ENCODE measurements around the gene CDIP1.

The CDIP1 gene

DNA sequence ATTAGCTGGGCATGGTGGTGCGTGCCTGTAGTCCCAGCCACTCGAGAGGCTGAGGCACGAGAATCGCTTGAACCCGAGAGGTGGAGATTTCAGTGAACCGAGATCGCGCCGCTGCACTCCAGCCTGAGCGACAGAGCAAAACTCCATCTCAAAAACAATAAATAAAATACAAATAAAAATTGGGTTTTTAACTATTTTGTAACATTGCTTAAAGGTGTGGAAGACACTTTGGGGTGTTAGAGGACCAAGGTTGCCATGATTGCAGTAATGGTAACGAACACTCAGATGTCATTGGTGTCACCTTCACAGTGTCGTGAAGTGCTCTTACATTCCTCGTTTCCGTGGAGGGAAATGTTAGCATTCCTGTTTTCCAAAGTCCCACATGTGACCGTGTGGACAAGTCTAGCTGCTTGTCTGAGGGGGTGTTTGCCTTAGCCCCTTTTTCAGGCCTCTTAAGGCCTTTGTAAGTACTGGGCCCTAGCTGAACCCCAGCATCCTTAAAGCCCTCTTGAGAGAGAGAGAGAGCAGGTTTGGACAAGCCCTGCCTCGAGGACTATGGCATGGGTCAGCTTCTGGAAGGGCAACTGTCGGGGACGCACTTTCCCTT lies 26.2 kb upstream of the CDIP1 start:
- in situ Hi-C loops (cut with HindIII; ENCODE audit: low sequenced_read_pairs) = no loop called here
- DNase-seq (ENCODE audit: low read depth, low spot score) = no peak
- TF ChIP-seq, protein P1, sequence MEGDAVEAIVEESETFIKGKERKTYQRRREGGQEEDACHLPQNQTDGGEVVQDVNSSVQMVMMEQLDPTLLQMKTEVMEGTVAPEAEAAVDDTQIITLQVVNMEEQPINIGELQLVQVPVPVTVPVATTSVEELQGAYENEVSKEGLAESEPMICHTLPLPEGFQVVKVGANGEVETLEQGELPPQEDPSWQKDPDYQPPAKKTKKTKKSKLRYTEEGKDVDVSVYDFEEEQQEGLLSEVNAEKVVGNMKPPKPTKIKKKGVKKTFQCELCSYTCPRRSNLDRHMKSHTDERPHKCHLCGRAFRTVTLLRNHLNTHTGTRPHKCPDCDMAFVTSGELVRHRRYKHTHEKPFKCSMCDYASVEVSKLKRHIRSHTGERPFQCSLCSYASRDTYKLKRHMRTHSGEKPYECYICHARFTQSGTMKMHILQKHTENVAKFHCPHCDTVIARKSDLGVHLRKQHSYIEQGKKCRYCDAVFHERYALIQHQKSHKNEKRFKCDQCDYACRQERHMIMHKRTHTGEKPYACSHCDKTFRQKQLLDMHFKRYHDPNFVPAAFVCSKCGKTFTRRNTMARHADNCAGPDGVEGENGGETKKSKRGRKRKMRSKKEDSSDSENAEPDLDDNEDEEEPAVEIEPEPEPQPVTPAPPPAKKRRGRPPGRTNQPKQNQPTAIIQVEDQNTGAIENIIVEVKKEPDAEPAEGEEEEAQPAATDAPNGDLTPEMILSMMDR (IDR thresholded peaks at IDR 0.05; ENCODE audit: low read depth, low read length) = no peak
- H3K4me3 ChIP-seq (ENCODE audit: low read depth, low read length) = no peak overlapping the region

DNA sequence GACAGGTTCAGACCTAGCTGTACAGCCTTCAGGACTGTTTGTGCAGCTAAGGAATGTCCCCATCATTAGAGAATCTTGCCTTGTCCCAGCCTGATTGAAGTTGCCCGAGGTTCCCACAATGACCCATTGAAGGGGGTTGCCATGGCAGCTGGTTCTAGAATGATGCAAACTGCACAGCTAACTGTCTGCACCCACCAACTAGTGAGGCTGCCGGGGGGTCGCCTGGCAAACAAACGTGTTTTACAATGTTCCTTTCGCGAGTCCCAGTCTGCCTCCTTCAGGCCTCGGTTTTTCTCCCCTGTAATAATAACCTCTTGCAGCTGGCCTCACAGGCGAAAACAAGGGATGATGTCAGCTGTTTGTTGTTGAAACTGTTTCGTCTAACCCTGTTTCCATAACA lies 23.0 kb upstream of the CDIP1 start:
- in situ Hi-C loops (cut with HindIII; ENCODE audit: low sequenced_read_pairs) = no loop called here
- TF ChIP-seq, protein P1 (IDR thresholded peaks at IDR 0.05; ENCODE audit: low read depth, low read length) = no peak
- H3K4me3 ChIP-seq (ENCODE audit: low read depth, low read length) = no peak overlapping the region
- no peak for DNase-seq (ENCODE audit: low read depth, low spot score)

DNA sequence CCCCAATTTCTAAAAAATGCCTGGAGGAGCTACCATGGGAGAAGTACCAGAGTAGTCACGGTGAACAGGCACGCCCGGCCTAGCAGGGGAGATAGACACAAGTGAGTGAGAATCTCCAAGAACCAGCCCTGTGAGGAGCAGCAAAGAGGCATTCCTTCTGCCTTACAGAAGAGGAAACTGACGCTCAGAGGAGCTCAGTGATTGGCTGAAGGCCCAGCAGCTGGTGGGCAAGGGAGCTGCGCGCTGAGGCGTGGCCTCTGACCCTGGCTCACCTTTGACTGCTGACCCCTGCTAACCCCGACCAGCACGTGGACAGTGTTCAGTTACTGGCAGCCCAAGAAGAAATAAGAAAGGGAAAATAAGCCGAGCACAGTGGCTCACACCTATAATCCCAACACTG lies 19.4 kb upstream of the CDIP1 start:
- no peak overlapping the region for H3K4me3 ChIP-seq (ENCODE audit: low read depth, low read length)
- in situ Hi-C loops (cut with HindIII; ENCODE audit: low sequenced_read_pairs) = no loop called here
- TF ChIP-seq, protein P1 (IDR thresholded peaks at IDR 0.05; ENCODE audit: low read depth, low read length) = no peak
- DNase-seq (ENCODE audit: low read depth, low spot score) = no peak

DNA sequence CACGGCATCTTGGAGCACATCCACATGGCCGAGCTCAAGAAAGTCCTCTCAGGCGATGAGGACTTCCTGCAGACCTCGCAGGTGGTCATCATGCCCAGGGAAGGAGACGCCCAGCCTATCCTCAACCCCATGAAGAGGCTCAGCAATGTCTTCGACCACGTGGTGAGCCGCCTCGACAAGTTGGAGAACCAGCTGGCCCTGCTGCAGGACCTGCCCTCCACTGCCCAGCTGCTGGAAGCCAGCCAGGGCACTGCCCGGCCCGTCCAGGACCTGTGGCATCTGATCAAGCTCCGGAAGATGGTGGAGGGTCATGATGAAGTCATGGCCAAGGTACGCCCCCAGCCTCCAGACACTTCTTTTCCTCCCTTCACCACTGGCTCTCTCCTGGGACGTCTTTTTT lies 18.0 kb upstream of the CDIP1 start:
- no peak for DNase-seq (ENCODE audit: low read depth, low spot score)
- in situ Hi-C loops (cut with HindIII; ENCODE audit: low sequenced_read_pairs) = no loop called here
- TF ChIP-seq, protein P1 (IDR thresholded peaks at IDR 0.05; ENCODE audit: low read depth, low read length) = no peak
- H3K4me3 ChIP-seq (ENCODE audit: low read depth, low read length) = no peak overlapping the region

DNA sequence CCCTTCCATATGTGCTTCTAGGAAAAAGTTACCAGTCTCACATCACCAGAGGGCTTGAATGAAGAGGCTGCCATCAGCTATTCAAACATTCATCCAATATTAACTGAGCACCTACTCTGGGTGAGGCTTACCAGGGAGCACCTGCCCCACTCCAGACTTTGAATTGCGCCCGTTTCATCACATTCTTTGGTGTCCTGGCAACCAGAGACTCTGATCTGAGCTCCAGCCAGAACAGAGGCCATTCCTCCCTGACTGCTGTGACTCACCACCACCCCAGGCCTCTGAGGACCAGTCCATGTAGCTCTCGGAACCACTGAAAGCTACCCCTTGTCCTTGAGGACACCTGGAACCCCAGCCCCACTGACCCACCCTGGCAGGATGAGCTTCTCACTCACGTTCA lies 17.5 kb upstream of the CDIP1 start, which contains the start of gene C16orf96:
TSS of gene C16orf96 (plus strand) at position 229 of the 400 bp plus-strand sequence. CDS start at position 379, 150 bp downstream.
- DNase-seq (ENCODE audit: low read depth, low spot score) = no peak
- H3K4me3 ChIP-seq (ENCODE audit: low read depth, low read length) = no peak within 1 kb of the TSS
- TF ChIP-seq, protein P1 (IDR thresholded peaks at IDR 0.05; ENCODE audit: low read depth, low read length) = no peak
- in situ Hi-C loops (cut with HindIII; ENCODE audit: low sequenced_read_pairs) = no loop called here

DNA sequence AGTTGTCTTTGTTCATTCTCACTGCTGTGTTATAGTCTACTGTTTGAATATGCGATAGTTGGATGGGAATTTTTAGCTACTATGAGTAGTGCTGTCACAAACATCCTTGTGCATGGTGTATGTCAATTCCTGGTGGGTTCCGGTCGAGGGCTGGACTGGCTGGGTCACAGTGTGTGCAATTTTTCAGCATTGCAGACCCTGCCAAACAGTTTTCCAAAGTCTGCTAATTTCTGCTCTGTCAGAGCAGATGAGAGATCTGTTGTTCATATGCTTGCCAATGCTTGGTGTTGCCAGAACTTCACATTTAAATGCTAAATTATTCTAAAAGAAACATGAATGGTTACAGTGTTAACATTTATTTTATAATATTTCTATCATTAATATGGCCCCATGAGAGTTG lies 14.0 kb upstream of the CDIP1 start:
- TF ChIP-seq, protein P1 (IDR thresholded peaks at IDR 0.05; ENCODE audit: low read depth, low read length) = no peak
- no peak for DNase-seq (ENCODE audit: low read depth, low spot score)
- in situ Hi-C loops (cut with HindIII; ENCODE audit: low sequenced_read_pairs) = no loop called here
- no peak overlapping the region for H3K4me3 ChIP-seq (ENCODE audit: low read depth, low read length)

Data from astrocyte of the spinal cord (primary cell).